Natural killer cell (primary cell): ENCODE measurements around the gene KRTAP4-3. TPM values are rescaled to one million over a fixed set of nuclear protein-coding genes. Genes with fewer than 3 reads are reported as not detected.

Experiments
- ATAC-seq, 3 donors: fragments of 150-1000 bp in 2 of 3; fragments of 200-7000 bp in 1 of 3; cut with Tn5 transposase; 1 replicate in 1 of 3; 2 replicates in 2 of 3; pipeline ENCODE4 v1.10.0; 2021; ENCODE audit warnings: mild to moderate bottlenecking in 2 of 3, moderate library complexity in 2 of 3
- DNase-seq, 2 donors: peaks; one replicate each; pipeline versions ENCODE4 v3.0.0 to v3.0.0-alpha.2; 2013 to 2021; ENCODE audit warnings: mixed read lengths in 1 of 2
- H3K27ac ChIP-seq: one replicate; pipeline ENCODE4 v1.5.1; 2013; ENCODE audit warnings: mild to moderate bottlenecking, low read length
- H3K27me3 ChIP-seq: one replicate; pipeline ENCODE4 v1.6.1; 2013; ENCODE audit warnings: low read length; ENCODE audit not compliant: control insufficient read depth, insufficient read depth
- H3K36me3 ChIP-seq: one replicate; pipeline ENCODE4 v1.6.1; 2013; ENCODE audit warnings: low read length; ENCODE audit not compliant: control insufficient read depth, insufficient read depth
- H3K4me1 ChIP-seq: one replicate; pipeline ENCODE4 v1.6.1; 2013; ENCODE audit warnings: low read length; ENCODE audit not compliant: control insufficient read depth, insufficient read depth
- H3K4me3 ChIP-seq: one replicate; pipeline ENCODE4 v1.5.1; 2013; ENCODE audit warnings: low read length
- H3K9me3 ChIP-seq: one replicate; pipeline ENCODE4 v1.6.1; 2013; ENCODE audit warnings: low read length; ENCODE audit not compliant: control insufficient read depth, insufficient read depth
- H3K27ac Mint-ChIP-seq, 2 donors: one replicate each; pipeline ENCODE4 v1.8.0; 2022; ENCODE audit warnings: mild to moderate bottlenecking in 2 of 2, mixed read lengths in 2 of 2, moderate library complexity in 1 of 2
- H3K27me3 Mint-ChIP-seq, 2 donors: one replicate each; pipeline ENCODE4 v1.8.0; 2022; ENCODE audit warnings: low read depth in 2 of 2, mixed read lengths in 2 of 2
- H3K36me3 Mint-ChIP-seq: one replicate; pipeline ENCODE4 v1.8.0; 2022; ENCODE audit warnings: mixed read lengths
- H3K4me1 Mint-ChIP-seq, 2 donors: one replicate each; pipeline ENCODE4 v1.8.0; 2022; ENCODE audit warnings: mixed read lengths in 2 of 2
- H3K4me3 Mint-ChIP-seq: one replicate; pipeline ENCODE4 v1.8.0; 2022; ENCODE audit warnings: mild to moderate bottlenecking, moderate library complexity, mixed read lengths
- H3K9me3 Mint-ChIP-seq, 2 donors: one replicate each; pipeline ENCODE4 v1.8.0; 2022; ENCODE audit warnings: mixed read lengths in 2 of 2
- CTCF ChIP-seq: fragments of 200-600 bp; IDR thresholded peaks from one replicate; pipeline ENCODE4 v1.8.0; 2022; ENCODE audit warnings: antibody characterized with exemption
- WGBS: methylation state at CpG from one replicate; pipeline ENCODE4 v1.1.7; 2013; ENCODE audit warnings: missing lambda C conversion rate; ENCODE audit not compliant: insufficient coverage; 5-methylcytosine and 5-hydroxymethylcytosine counted together
- intact Hi-C: fragments of 100-400 bp; cut with micrococcal nuclease; formaldehyde crosslinking; loops from one replicate; pipeline ENCODE4 v1.14.2; 2022
- total RNA-seq, 4 donors: library from RNA; stranded (reverse); fragments of 120-200 nt in 1 of 4; gene quantifications; one replicate each; pipeline versions ENCODE4 v1.2.3 to v1.2.4, GENCODE V29; 2013 to 2022

KRTAP4-3 gene
- total RNA-seq, 3 donors from 2014 or later (not counting 1 experiment from before 2014, with no cell fraction given) = not detected

GRCh38 chr17:41177727-41178271 lies 9.8 kb upstream of the KRTAP4-3 start, which contains the start of gene KRTAP4-2:
Gene KRTAP4-2 (minus strand): TSS chr17:41178221. CDS start chr17:41178164, 57 bp downstream.
- no peak within 1 kb of the TSS for H3K4me3 ChIP-seq
- Mint-ChIP-seq H3K27ac (no peak within 1 kb of the TSS), H3K36me3 (no peaks in the 10 kb centered on the region), H3K27me3 (peaks cover 10 to 15% of the 10 kb centered on the region in 2 donors), H3K9me3 (no peaks in the 10 kb centered on the region), H3K4me3 (no peak within 1 kb of the TSS), H3K4me1 (no peaks in the 10 kb centered on the region)
- intact Hi-C loops = no loop called here
- H3K27ac ChIP-seq = no peak within 1 kb of the TSS
- no peaks in the 10 kb centered on the region for H3K9me3 ChIP-seq
- WGBS = 92% methylated on average over 7 of the region's 7 CpGs
- H3K4me1 ChIP-seq = peaks cover 5% of the 10 kb centered on the region
- no peaks in the 10 kb centered on the region for H3K36me3 ChIP-seq
- DNase-seq (no peak), ATAC-seq (no peak)
- TF ChIP-seq CTCF = no peak
- H3K27me3 ChIP-seq = no peaks in the 10 kb centered on the region

- ATAC-seq (no peak), DNase-seq (no peak)
- peaks cover 5% of the 10 kb centered on the region for H3K4me1 ChIP-seq
- no peaks in the 10 kb centered on the region for H3K9me3 ChIP-seq
- peaks cover 15 to 23% of the 10 kb centered on the region in 2 donors for H3K27me3 Mint-ChIP-seq
- H3K4me3 ChIP-seq = no peak overlapping the region
- H3K36me3 Mint-ChIP-seq = no peaks in the 10 kb centered on the region
- no peaks in the 10 kb centered on the region for H3K36me3 ChIP-seq
- no peak overlapping the region for H3K4me3 Mint-ChIP-seq
- TF ChIP-seq CTCF = no peak
- H3K9me3 Mint-ChIP-seq = no peaks in the 10 kb centered on the region
- H3K4me1 Mint-ChIP-seq = no peaks in the 10 kb centered on the region
- H3K27me3 ChIP-seq = no peaks in the 10 kb centered on the region
- no peak overlapping the region for H3K27ac ChIP-seq
- 63% methylated on average over 3 of the region's 3 CpGs for WGBS
- no peak overlapping the region for H3K27ac Mint-ChIP-seq
- intact Hi-C loops = no loop called here
Observed at GRCh38 chr17:41176744-41177387, 8.8 kb upstream of the KRTAP4-3 start.

GRCh38 chr17:41171886-41172285 lies 3.9 kb upstream of the KRTAP4-3 start:
- peaks cover 14 to 28% of the 10 kb centered on the region in 2 donors for H3K27me3 Mint-ChIP-seq
- no peaks in the 10 kb centered on the region for H3K36me3 Mint-ChIP-seq
- Histone ChIP-seq H3K27ac (no peak overlapping the region), H3K4me1 (peaks cover 5% of the 10 kb centered on the region), H3K9me3 (no peaks in the 10 kb centered on the region), H3K4me3 (no peak overlapping the region), H3K36me3 (no peaks in the 10 kb centered on the region), H3K27me3 (no peaks in the 10 kb centered on the region)
- H3K4me1 Mint-ChIP-seq = no peaks in the 10 kb centered on the region
- DNase-seq (no peak), ATAC-seq (no peak)
- no peak overlapping the region for H3K4me3 Mint-ChIP-seq
- H3K9me3 Mint-ChIP-seq = no peaks in the 10 kb centered on the region
- no peak overlapping the region for H3K27ac Mint-ChIP-seq
- WGBS = 66% methylated on average over 2 of the region's 2 CpGs
- intact Hi-C loops = no loop called here
- TF ChIP-seq CTCF = no peak
